Cerebellar cortex (tissue), 1 donor: ENCODE results near the gene UBE2G1.
"Not testable (repeated sequence)": the region's sequence is repeated elsewhere in the genome, so short reads cannot be mapped to it uniquely, and the experiment has no call there.

Source experiments
- DNase-seq: peaks from one replicate; pipeline ENCODE4 v3.0.0-alpha.2; 2015; ENCODE audit warnings: low spot score

UBE2G1 gene

GRCh38 chr17:4375039-4375748, 8.7 kb upstream of the UBE2G1 start:
- DNase-seq: no peak

- DNase-seq: no peak
These were observed 3.2 kb upstream of the UBE2G1 start for GRCh38 chr17:4369557-4370230.

- no peak for DNase-seq
These were observed 1.9 kb upstream of the UBE2G1 start for GRCh38 chr17:4368341-4368740.

GRCh38 chr17:4367177-4367576, 702 bp upstream of the UBE2G1 start:
- not testable (repeated sequence) for DNase-seq

- no peak for DNase-seq
These were observed 698 bp downstream of the UBE2G1 start for GRCh38 chr17:4365628-4366326.

GRCh38 chr17:4365103-4365627, 1.3 kb downstream of the UBE2G1 start:
- peak; percentile 95 for DNase-seq

- no peak for DNase-seq
These were observed 1.8 kb downstream of the UBE2G1 start for GRCh38 chr17:4364622-4365041.

GRCh38 chr17:4362141-4362540, 4.3 kb downstream of the UBE2G1 start:
- DNase-seq: peak; percentile 22

GRCh38 chr17:4358154-4358553, 8.3 kb downstream of the UBE2G1 start:
- DNase-seq: no peak

- DNase-seq: no peak
These were observed 8.8 kb downstream of the UBE2G1 start for GRCh38 chr17:4357671-4358070.

GRCh38 chr17:4357030-4357628, 9.3 kb downstream of the UBE2G1 start:
- no peak for DNase-seq

GRCh38 chr17:4354862-4355514, 11.5 kb downstream of the UBE2G1 start:
- no peak for DNase-seq

- no peak for DNase-seq
These were observed 12.3 kb downstream of the UBE2G1 start for GRCh38 chr17:4354206-4354605.

GRCh38 chr17:4350214-4350613, 16.3 kb downstream of the UBE2G1 start:
- DNase-seq: not testable (repeated sequence)

- DNase-seq: no peak
These were observed 20.8 kb downstream of the UBE2G1 start for GRCh38 chr17:4345581-4346252.

- no peak for DNase-seq
These were observed 21.5 kb downstream of the UBE2G1 start for GRCh38 chr17:4344926-4345325.

- DNase-seq: peak; percentile 24
These were observed 23.9 kb downstream of the UBE2G1 start for GRCh38 chr17:4342535-4342934.

GRCh38 chr17:4341616-4341977, 24.9 kb downstream of the UBE2G1 start:
- DNase-seq: no peak

- peak; percentile 18 for DNase-seq
These were observed 25.4 kb downstream of the UBE2G1 start for GRCh38 chr17:4340914-4341615.

- DNase-seq: no peak
These were observed 31.5 kb downstream of the UBE2G1 start for GRCh38 chr17:4334776-4335584.
